Mesendoderm (in vitro differentiated cells): ENCODE data around the gene IL1RN.

Experiments used
- DNase-seq: peaks from one replicate; pipeline ENCODE4 v3.0.0; 2013
- H2AK5ac ChIP-seq: 2 replicates; pipeline ENCODE4 v1.6.1; 2013; ENCODE audit warnings: low read length, inconsistent platforms
- H2BK120ac ChIP-seq: 2 replicates; pipeline ENCODE4 v1.6.1; 2013; ENCODE audit warnings: low read depth, mild to moderate bottlenecking, low read length, moderate library complexity, mixed read lengths
- H2BK15ac ChIP-seq: replicated peaks from 2 replicates; pipeline ENCODE4 v1.6.1; 2013; ENCODE audit warnings: low read depth, mild to moderate bottlenecking, moderate library complexity
- H2BK5ac ChIP-seq: 2 replicates; pipeline ENCODE4 v1.6.1; 2013; ENCODE audit warnings: low read length, inconsistent platforms
- H3K18ac ChIP-seq: 2 replicates; pipeline ENCODE4 v1.6.1; 2013; ENCODE audit warnings: mild to moderate bottlenecking, low read length, mixed read lengths
- H3K23ac ChIP-seq: one replicate; pipeline ENCODE4 v1.6.1; 2013; ENCODE audit warnings: low read length
- H3K27ac ChIP-seq: 2 replicates; pipeline ENCODE4 v1.5.1; 2013; ENCODE audit warnings: low read depth, mild to moderate bottlenecking, inconsistent platforms, low read length, moderate library complexity
- H3K27me3 ChIP-seq: 2 replicates; pipeline ENCODE4 v1.6.1; 2013; ENCODE audit warnings: low read length, control low read depth, mild to moderate bottlenecking, inconsistent platforms; ENCODE audit not compliant: insufficient read depth, poor library complexity
- H3K36me3 ChIP-seq: 2 replicates; pipeline ENCODE4 v1.6.1; 2013; ENCODE audit warnings: low read length, inconsistent platforms; ENCODE audit not compliant: control insufficient read depth, insufficient read depth
- H3K4ac ChIP-seq: one replicate; pipeline ENCODE4 v1.6.1; 2013; ENCODE audit warnings: low read depth, mild to moderate bottlenecking, low read length, moderate library complexity
- H3K4me1 ChIP-seq: 2 replicates; pipeline ENCODE4 v1.6.1; 2013; ENCODE audit warnings: low read depth, low read length, inconsistent platforms; ENCODE audit not compliant: control insufficient read depth
- H3K4me2 ChIP-seq: 2 replicates; pipeline ENCODE4 v1.6.1; 2013; ENCODE audit warnings: low read length
- H3K4me3 ChIP-seq: 2 replicates; pipeline ENCODE4 v1.5.1; 2013; ENCODE audit warnings: mild to moderate bottlenecking, low read length
- H3K56ac ChIP-seq: one replicate; pipeline ENCODE4 v1.6.1; 2013; ENCODE audit warnings: low read length
- H3K79me1 ChIP-seq: 2 replicates; pipeline ENCODE4 v1.6.1; 2013; ENCODE audit warnings: low read length, inconsistent platforms
- H3K79me2 ChIP-seq: 2 replicates; pipeline ENCODE4 v1.6.1; 2013; ENCODE audit warnings: mild to moderate bottlenecking, low read length; ENCODE audit not compliant: control insufficient read depth, insufficient read depth
- H3K9ac ChIP-seq: 2 replicates; pipeline ENCODE4 v1.6.1; 2013; ENCODE audit warnings: low read length, inconsistent platforms
- H4K5ac ChIP-seq: one replicate; pipeline ENCODE4 v1.6.1; 2013; ENCODE audit warnings: low read length
- H4K8ac ChIP-seq: one replicate; pipeline ENCODE4 v1.6.1; 2013; ENCODE audit warnings: low read depth, mild to moderate bottlenecking, control low read depth, low read length, moderate library complexity
- WGBS: extraction: QIAGEN DNeasy Blood & Tissue Kit; methylation state at CpG from one replicate; pipeline ENCODE4 v1.1.7; 2013; ENCODE audit warnings: low lambda C conversion rate, missing lambda C conversion rate; ENCODE audit not compliant: insufficient coverage; ENCODE audit errors: extremely low coverage; 5-methylcytosine and 5-hydroxymethylcytosine counted together

The IL1RN gene

DNA sequence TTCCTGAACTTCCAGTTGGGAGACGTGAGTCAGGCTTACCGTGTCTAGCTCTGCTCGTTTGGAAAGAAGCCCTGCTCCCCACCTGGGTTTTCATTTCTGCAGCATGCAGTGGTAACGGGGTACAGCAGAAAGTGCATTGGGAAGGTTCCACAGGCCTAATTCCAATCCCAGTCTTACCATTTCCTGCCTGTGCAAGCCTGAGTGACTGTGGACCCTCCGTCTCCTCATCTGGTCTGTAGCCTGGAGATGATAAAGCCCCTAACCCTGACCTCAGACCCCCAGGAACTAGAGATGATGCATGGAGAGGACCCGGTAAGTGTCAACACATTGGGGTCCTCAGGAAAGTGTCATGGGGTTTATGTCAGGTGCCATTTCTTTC is 40.6 kb downstream of the IL1RN start:
- DNase-seq, result no peak
- Histone ChIP-seq H3K36me3 (no peaks in the 10 kb centered on the region), H3K4ac (no peak overlapping the region), H3K23ac (no peak overlapping the region), H3K4me1 (no peaks in the 10 kb centered on the region), H3K27me3 (no peaks in the 10 kb centered on the region), H3K27ac (no peak overlapping the region), H4K5ac (no peak overlapping the region), H2BK5ac (no peak overlapping the region), H3K79me1 (no peaks in the 10 kb centered on the region), H3K18ac (no peak overlapping the region), H2BK15ac (no peak overlapping the region), H3K4me2 (no peak overlapping the region), H3K79me2 (no peaks in the 10 kb centered on the region), H4K8ac (no peak overlapping the region), H3K9ac (no peak overlapping the region), H2BK120ac (no peak overlapping the region), H3K4me3 (no peak overlapping the region), H2AK5ac (no peak overlapping the region), H3K56ac (no peak overlapping the region)
- no CpG with 5 or more reads among the region's 6 CpGs for WGBS

DNA sequence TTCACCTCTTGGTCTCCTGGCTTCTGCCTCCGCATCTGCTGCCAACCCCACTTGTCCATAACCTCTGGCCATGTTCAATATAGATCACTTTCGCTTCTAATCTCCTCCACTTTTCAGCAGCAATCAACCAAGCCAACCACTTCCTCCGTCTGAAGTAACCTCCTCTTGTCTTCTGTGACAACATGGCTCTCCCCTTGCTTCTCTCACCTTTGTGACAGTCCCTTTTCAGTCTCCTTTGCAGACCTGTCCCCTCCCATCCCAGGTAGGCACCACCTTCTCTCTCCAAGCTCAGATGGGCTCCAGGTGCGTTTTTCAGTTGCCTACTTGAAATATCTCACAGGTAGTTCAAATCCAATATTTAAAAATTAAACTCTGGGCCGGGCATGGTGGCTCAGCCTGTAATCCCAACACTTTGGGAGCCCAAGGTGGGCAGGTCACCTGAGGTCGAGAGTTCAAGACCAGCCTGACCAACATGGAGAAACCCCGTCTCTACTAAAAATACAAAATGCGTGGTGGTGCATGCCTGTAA is 41.7 kb downstream of the IL1RN start:
- Histone ChIP-seq H3K27ac (no peak overlapping the region), H2BK5ac (no peak overlapping the region), H2AK5ac (no peak overlapping the region), H2BK15ac (no peak overlapping the region), H3K56ac (no peak overlapping the region), H3K18ac (no peak overlapping the region), H3K9ac (no peak overlapping the region), H3K79me2 (no peaks in the 10 kb centered on the region), H4K8ac (no peak overlapping the region), H2BK120ac (no peak overlapping the region), H3K36me3 (no peaks in the 10 kb centered on the region), H3K27me3 (no peaks in the 10 kb centered on the region), H3K4me3 (no peak overlapping the region), H4K5ac (no peak overlapping the region), H3K23ac (no peak overlapping the region), H3K4me1 (peaks cover 3% of the 10 kb centered on the region), H3K4ac (no peak overlapping the region), H3K4me2 (no peak overlapping the region), H3K79me1 (no peaks in the 10 kb centered on the region)
- DNase-seq, result no peak
- WGBS, result no CpG with 5 or more reads among the region's 8 CpGs

DNA sequence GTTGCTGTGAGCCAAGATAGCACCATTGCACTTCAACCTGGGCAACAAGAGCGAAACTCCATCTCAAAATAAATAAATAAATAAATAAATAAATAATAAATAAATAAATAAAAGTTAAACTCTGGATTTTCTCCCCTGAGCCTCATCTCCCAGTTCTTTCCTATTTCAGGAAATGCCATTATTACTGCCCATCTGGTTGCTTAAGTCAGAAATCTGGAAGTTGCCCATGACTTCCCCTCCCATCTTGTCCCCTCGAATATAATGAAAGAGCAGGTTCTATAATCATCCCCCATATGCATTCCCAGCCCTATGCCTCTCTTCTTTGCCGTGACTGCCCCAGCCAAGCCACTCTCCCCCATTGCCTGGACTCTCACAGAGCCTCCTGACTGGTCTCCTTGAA is 42.2 kb downstream of the IL1RN start:
- Histone ChIP-seq H3K79me2 (no peaks in the 10 kb centered on the region), H3K4me2 (no peak overlapping the region), H3K27ac (no peak overlapping the region), H4K8ac (no peak overlapping the region), H3K18ac (no peak overlapping the region), H2AK5ac (no peak overlapping the region), H2BK15ac (no peak overlapping the region), H4K5ac (no peak overlapping the region), H3K9ac (no peak overlapping the region), H3K4me1 (peaks cover 6% of the 10 kb centered on the region), H3K27me3 (no peaks in the 10 kb centered on the region), H2BK5ac (no peak overlapping the region), H2BK120ac (no peak overlapping the region), H3K4ac (no peak overlapping the region), H3K23ac (no peak overlapping the region), H3K56ac (no peak overlapping the region), H3K4me3 (no peak overlapping the region), H3K36me3 (no peaks in the 10 kb centered on the region), H3K79me1 (no peaks in the 10 kb centered on the region)
- WGBS, result no CpG with 5 or more reads among the region's 3 CpGs
- no peak for DNase-seq

DNA sequence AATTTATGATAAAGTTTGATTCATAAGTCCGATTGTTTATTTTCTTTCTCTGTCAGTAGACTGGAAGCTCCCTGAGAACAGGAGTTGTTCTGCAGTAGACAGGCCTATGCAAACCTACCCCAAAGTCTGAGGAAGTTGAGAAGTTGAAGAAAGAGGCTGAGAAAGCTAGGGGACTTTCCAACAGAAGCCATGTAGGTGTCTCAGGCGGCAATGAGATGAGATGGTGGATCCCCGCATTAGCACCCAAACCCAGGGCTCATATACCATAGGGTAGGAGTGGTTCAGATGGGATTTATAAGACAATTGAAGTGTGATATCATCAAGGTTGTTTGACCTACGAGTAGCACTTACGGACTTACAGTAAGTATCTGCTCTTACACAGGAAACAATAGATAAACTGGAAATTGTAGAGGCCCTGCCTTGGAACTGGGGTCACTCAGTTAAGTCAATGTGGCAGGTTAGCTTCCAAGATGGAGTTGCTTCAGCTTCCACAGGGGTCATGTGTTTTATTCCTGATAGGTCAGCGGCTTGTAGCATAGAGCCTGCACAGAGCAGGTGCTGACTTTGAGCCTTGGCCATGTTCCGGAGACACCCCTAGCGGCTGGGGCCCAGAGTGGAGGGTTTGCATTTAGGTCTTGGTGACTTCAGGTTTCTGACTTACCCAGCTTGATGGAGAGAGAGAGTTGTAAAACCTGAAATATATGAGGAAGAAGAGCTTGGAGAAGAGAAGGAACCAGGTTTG is 44.1 kb downstream of the IL1RN start:
- no peak overlapping the region for H4K8ac ChIP-seq
- no peak overlapping the region for H3K4me3 ChIP-seq
- no peak overlapping the region for H4K5ac ChIP-seq
- H3K27ac ChIP-seq, result no peak overlapping the region
- H2AK5ac ChIP-seq, result no peak overlapping the region
- DNase-seq, result no peak
- H3K4me1 ChIP-seq, result peaks cover 6% of the 10 kb centered on the region
- no peak overlapping the region for H3K9ac ChIP-seq
- H3K36me3 ChIP-seq, result no peaks in the 10 kb centered on the region
- no peak overlapping the region for H3K4me2 ChIP-seq
- no peaks in the 10 kb centered on the region for H3K79me2 ChIP-seq
- no peaks in the 10 kb centered on the region for H3K27me3 ChIP-seq
- H3K23ac ChIP-seq, result no peak overlapping the region
- H3K4ac ChIP-seq, result no peak overlapping the region
- H2BK120ac ChIP-seq, result no peak overlapping the region
- no peaks in the 10 kb centered on the region for H3K79me1 ChIP-seq
- no peak overlapping the region for H2BK5ac ChIP-seq
- no peak overlapping the region for H3K56ac ChIP-seq
- H2BK15ac ChIP-seq, result no peak overlapping the region
- H3K18ac ChIP-seq, result no peak overlapping the region
- no CpG with 5 or more reads among the region's 8 CpGs for WGBS

DNA sequence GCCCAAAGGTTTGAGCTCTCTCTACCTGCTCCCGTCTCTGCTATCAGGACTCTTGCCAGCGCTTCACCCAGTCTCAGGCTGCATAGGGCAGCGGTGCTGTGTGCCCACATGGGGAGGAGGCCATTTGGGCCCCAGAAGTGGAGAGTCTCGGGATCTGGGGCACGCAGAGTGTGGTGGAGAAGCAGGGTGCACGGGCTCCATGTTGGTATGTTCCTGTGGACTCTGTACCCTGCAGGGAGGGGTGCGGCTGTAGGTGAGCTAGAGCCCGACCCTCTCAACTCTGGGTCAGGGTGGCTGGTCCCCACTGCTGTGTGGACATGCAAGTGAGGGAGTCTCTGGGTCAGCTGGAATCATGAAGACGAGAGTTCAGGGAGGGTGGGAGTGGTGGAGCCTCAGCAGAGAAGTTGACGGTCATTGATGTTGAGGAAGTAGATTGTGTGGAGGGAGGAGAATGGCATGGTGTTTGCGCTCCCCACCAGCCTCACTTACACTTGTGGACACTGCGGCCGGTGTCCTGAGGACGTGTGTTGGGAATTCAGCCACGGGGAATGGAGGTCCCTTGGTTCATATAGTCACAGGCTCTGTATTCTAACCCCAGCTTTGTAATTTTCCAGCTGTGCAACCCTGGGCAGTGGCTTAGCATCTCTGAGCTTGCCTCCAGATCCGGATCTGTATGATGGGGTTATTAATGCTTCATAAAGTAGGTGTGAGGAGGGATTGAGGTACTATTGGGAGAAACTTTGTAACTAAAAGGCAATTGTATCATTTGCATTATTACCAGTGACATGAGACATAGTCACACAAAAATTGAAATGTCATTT is 45.5 kb downstream of the IL1RN start:
- Histone ChIP-seq H3K79me2 (no peaks in the 10 kb centered on the region), H2AK5ac (peak overlapping the region; percentile 63), H3K18ac (no peak overlapping the region), H3K4me1 (peaks cover 6% of the 10 kb centered on the region), H3K4me2 (no peak overlapping the region), H3K4ac (no peak overlapping the region), H2BK5ac (no peak overlapping the region), H4K8ac (no peak overlapping the region), H3K4me3 (no peak overlapping the region), H3K79me1 (no peaks in the 10 kb centered on the region), H3K36me3 (no peaks in the 10 kb centered on the region), H4K5ac (no peak overlapping the region), H2BK15ac (no peak overlapping the region), H3K27me3 (no peaks in the 10 kb centered on the region), H3K56ac (peak overlapping the region; percentile 53), H3K23ac (no peak overlapping the region), H3K27ac (no peak overlapping the region), H2BK120ac (no peak overlapping the region), H3K9ac (no peak overlapping the region)
- no CpG with 5 or more reads among the region's 16 CpGs for WGBS
- DNase-seq, result no peak
